ENCODE measurements around the gene CCDC74B. TPM values are rescaled to one million over a fixed set of nuclear protein-coding genes. Genes with fewer than 3 reads are reported as not detected.
"Not testable (repeated sequence)": the region's sequence is repeated elsewhere in the genome, so short reads cannot be mapped to it uniquely, and the experiment has no call there.

Gene CCDC74B
- total and polyA plus RNA-seq, 4 experiments from 2014 or later = 0.12 to 0.30 TPM; not detected in 2

- DNase-seq = no peak
- Mint-ChIP-seq H3K9me3 (no peaks in the 10 kb centered on the region), H3K4me1 (peaks cover 0 to 6% (median 1%) of the 10 kb centered on the region in 4 donors), H3K27me3 (no peaks in the 10 kb centered on the region), H3K27ac (peak overlapping the region in 1 of 7 donors; percentile 47), H3K36me3 (peaks cover 14 to 48% of the 10 kb centered on the region in 2 donors), H3K4me3 (no peak overlapping the region)
- ChIA-PET CTCF (ENCODE audit: partially characterized antibody) (no interaction called here), POLR2A (ENCODE audit: partially characterized antibody) (no interaction called here)
- H3K27me3 ChIP-seq (ENCODE audit: insufficient read depth, low read length) = no peaks in the 10 kb centered on the region
- H3K9me3 ChIP-seq (ENCODE audit: control insufficient read depth in 1 of 2, low read length in 2 of 2) = no peaks in the 10 kb centered on the region
- no peak overlapping the region for H3K4me3 ChIP-seq (ENCODE audit: low read length in 2 of 2)
- H3K27ac ChIP-seq (ENCODE audit: low read depth, low read length) = no peak overlapping the region
- peaks cover under 1% of the 10 kb centered on the region for H3K36me3 ChIP-seq (ENCODE audit: insufficient read depth, low read length)
- H3K4me1 ChIP-seq (ENCODE audit: insufficient read depth, low read length) = no peaks in the 10 kb centered on the region
- intact Hi-C loops (cut with micrococcal nuclease) = no loop called here
Measured at GRCh38 chr2:130158631-130159030, 13.7 kb upstream of the CCDC74B start.

DNA sequence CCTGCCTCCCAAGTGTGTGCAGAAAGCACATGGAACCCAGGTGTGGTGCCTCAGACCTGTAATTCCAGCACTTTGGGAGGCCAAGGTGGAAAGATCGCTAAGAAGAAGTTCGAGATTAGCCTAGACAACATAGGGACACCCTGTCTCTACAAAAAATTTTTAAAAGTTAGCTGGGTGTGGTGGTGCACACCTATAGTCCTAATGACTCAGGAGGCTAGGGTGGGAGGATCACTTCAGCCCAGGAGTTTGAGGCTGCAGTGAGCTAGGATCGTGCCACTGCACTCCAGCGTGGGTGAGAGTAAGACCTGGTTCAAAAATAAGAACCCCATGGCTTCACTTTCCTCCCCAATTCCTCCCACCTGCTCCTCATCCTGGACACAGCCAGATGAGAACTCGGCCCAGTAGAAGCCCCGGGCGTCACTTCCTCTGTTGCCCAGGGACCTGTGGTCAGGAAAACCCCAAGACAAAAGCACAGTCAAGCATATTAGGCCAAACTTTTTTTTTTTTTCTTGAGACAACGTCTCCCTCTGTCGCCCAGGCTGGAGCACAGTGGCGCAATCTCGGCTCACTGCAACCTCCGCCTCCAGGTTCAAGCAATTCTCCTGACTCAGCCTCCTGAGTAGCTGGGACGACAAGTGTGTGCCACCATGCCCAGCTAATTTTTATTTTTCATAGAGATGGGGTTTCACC is 13.1 kb upstream of the CCDC74B start:
- not testable (repeated sequence) for H3K9me3 Mint-ChIP-seq, H3K4me1 Mint-ChIP-seq

DNA sequence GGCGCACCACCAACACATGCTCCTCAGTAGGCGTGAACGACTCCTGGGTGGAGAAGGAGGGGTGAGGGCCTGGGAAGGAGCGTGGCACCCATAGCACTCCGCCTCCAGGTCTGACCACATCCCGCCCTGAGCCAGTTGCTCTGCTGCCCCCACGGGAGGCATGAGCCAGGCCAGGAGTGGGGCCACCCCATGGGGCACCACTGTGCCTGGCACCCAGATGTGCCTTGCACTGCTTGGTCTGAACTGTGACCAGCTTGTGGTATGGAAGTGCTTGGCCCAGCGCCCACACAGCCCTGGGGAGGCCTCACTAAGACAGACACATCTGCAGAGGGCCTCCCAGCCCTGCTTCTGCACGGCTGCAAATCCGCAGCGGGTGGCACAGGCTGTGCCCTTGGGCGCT is 12.4 kb upstream of the CCDC74B start:
- POLR2A ChIA-PET (ENCODE audit: partially characterized antibody) = interaction anchor here (1.0 kb wide), 1 partner anchor 24 kb away, joined by 3 read pairs; the partner anchor contains the start of gene SMPD4
- H3K9me3 Mint-ChIP-seq; H3K9me3 ChIP-seq (ENCODE audit: control insufficient read depth in 1 of 2, low read length in 2 of 2); intact Hi-C loops (cut with micrococcal nuclease); CTCF ChIA-PET (ENCODE audit: partially characterized antibody); DNase-seq; H3K27ac ChIP-seq (ENCODE audit: low read depth, low read length); H3K27me3 ChIP-seq (ENCODE audit: insufficient read depth, low read length); H3K4me1 Mint-ChIP-seq; H3K27me3 Mint-ChIP-seq; H3K36me3 ChIP-seq (ENCODE audit: insufficient read depth, low read length); H3K4me1 ChIP-seq (ENCODE audit: insufficient read depth, low read length); H3K4me3 Mint-ChIP-seq; H3K4me3 ChIP-seq (ENCODE audit: low read length in 2 of 2): not testable (repeated sequence)
- H3K27ac Mint-ChIP-seq = peak overlapping the region in 1 of 7 donors; percentile 30
- H3K36me3 Mint-ChIP-seq = peaks cover 15 to 45% of the 10 kb centered on the region in 2 donors

More for the DNA sequence above, 13.1 kb upstream of the CCDC74B start:
- H3K4me3 Mint-ChIP-seq; CTCF ChIA-PET (ENCODE audit: partially characterized antibody); H3K4me1 ChIP-seq (ENCODE audit: insufficient read depth, low read length); H3K27me3 Mint-ChIP-seq; intact Hi-C loops (cut with micrococcal nuclease); H3K4me3 ChIP-seq (ENCODE audit: low read length in 2 of 2); H3K27me3 ChIP-seq (ENCODE audit: insufficient read depth, low read length); H3K9me3 ChIP-seq (ENCODE audit: control insufficient read depth in 1 of 2, low read length in 2 of 2); H3K36me3 ChIP-seq (ENCODE audit: insufficient read depth, low read length); H3K27ac ChIP-seq (ENCODE audit: low read depth, low read length); DNase-seq: not testable (repeated sequence)
- POLR2A ChIA-PET (ENCODE audit: partially characterized antibody) = interaction anchor here (1.0 kb wide), 1 partner anchor 24 kb away, joined by 3 read pairs; the partner anchor contains the start of gene SMPD4
- H3K27ac Mint-ChIP-seq = peak overlapping the region in 1 of 7 donors; percentile 47
- peaks cover 18 to 48% of the 10 kb centered on the region in 2 donors for H3K36me3 Mint-ChIP-seq

GRCh38 chr2:130156624-130157004 is 11.7 kb upstream of the CCDC74B start:
- Mint-ChIP-seq H3K9me3 (no peaks in the 10 kb centered on the region), H3K36me3 (peaks cover 15 to 45% of the 10 kb centered on the region in 2 donors), H3K27ac (peak overlapping the region in 1 of 7 donors; percentile 17), H3K4me3 (no peak overlapping the region), H3K27me3 (no peaks in the 10 kb centered on the region), H3K4me1 (peaks cover 0 to 6% (median 1%) of the 10 kb centered on the region in 4 donors)
- Histone ChIP-seq H3K36me3 (ENCODE audit: insufficient read depth, low read length) (no peaks in the 10 kb centered on the region), H3K27ac (ENCODE audit: low read depth, low read length) (no peak overlapping the region), H3K9me3 (ENCODE audit: control insufficient read depth in 1 of 2, low read length in 2 of 2) (no peaks in the 10 kb centered on the region), H3K4me1 (ENCODE audit: insufficient read depth, low read length) (no peaks in the 10 kb centered on the region), H3K27me3 (ENCODE audit: insufficient read depth, low read length) (no peaks in the 10 kb centered on the region), H3K4me3 (ENCODE audit: low read length in 2 of 2) (no peak overlapping the region)
- intact Hi-C loops (cut with micrococcal nuclease) = no loop called here
- POLR2A ChIA-PET (ENCODE audit: partially characterized antibody) = no interaction called here
- no peak for DNase-seq
- CTCF ChIA-PET (ENCODE audit: partially characterized antibody) = interaction anchor here (1.5 kb wide), 1 partner anchor 176 kb away, joined by 3 read pairs; no protein-coding TSS in a partner anchor

GRCh38 chr2:130155956-130156623 is 11.2 kb upstream of the CCDC74B start:
- H3K27ac ChIP-seq (ENCODE audit: low read depth, low read length); H3K4me3 Mint-ChIP-seq; H3K27ac Mint-ChIP-seq; H3K9me3 ChIP-seq (ENCODE audit: control insufficient read depth in 1 of 2, low read length in 2 of 2); H3K27me3 Mint-ChIP-seq; H3K36me3 ChIP-seq (ENCODE audit: insufficient read depth, low read length); H3K4me3 ChIP-seq (ENCODE audit: low read length in 2 of 2); H3K4me1 Mint-ChIP-seq; DNase-seq; H3K9me3 Mint-ChIP-seq; intact Hi-C loops (cut with micrococcal nuclease); POLR2A ChIA-PET (ENCODE audit: partially characterized antibody); H3K4me1 ChIP-seq (ENCODE audit: insufficient read depth, low read length); H3K27me3 ChIP-seq (ENCODE audit: insufficient read depth, low read length): not testable (repeated sequence)
- CTCF ChIA-PET (ENCODE audit: partially characterized antibody) = interaction anchor here (1.5 kb wide), 1 partner anchor 177 kb away, joined by 3 read pairs; no protein-coding TSS in a partner anchor
- H3K36me3 Mint-ChIP-seq = peaks cover 15 to 40% of the 10 kb centered on the region in 2 donors

DNA sequence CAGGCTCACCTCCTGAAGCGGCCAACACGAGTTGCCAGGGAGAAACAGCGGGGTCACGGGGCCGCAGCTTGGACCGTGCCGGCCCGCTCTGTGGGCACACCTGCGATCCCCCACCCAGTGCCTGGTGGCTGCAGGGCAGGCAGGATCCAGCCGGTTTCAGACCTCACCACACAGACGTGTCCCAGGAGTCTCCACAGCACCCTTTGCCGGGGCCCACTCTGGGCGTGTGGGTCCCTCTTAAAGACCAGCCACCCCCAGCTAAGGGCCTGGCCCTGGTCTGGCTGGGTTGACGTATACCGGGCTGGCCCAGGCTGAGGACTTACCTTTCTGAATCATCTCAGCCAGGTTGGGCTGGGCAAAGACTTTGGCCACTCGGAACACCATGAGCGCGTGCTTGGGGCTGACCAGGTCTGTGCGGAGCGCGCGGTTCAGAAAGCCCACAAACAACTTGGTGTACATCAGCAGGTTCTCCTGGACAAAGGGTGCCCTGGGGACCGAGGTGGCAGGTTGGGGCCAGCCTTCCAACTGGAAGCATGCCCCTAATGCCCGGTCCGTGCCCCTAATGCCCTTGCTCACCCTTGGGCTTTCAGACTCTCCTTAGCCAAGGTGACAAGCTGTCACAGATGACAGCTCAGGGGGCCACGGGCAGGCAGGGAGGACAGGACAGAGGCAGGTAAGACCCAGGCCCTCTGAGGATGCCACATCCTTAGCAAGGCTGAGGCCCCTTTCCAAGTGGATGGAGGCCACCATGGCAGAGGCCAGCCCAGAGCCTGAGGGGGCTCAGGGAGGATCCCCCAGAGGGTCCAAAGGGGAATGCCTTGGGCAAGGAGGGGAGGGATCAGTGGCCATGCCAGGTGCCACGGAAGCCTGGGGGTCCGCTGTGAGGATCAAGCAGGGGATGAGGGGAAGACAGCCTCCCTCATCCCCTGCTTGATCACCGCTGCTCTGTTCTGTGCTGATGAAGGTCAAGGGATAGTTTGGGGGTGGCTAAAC is 10.2 kb upstream of the CCDC74B start:
- Histone ChIP-seq H3K9me3 (ENCODE audit: control insufficient read depth in 1 of 2, low read length in 2 of 2) (no peaks in the 10 kb centered on the region), H3K4me3 (ENCODE audit: low read length in 2 of 2) (no peak overlapping the region), H3K4me1 (ENCODE audit: insufficient read depth, low read length) (no peaks in the 10 kb centered on the region), H3K36me3 (ENCODE audit: insufficient read depth, low read length) (no peaks in the 10 kb centered on the region), H3K27me3 (ENCODE audit: insufficient read depth, low read length) (no peaks in the 10 kb centered on the region), H3K27ac (ENCODE audit: low read depth, low read length) (no peak overlapping the region)
- Mint-ChIP-seq H3K4me1 (peaks cover 0 to 6% (median 1%) of the 10 kb centered on the region in 4 donors), H3K27ac (no peak overlapping the region), H3K4me3 (no peak overlapping the region), H3K36me3 (peaks cover 15 to 35% of the 10 kb centered on the region in 2 donors), H3K27me3 (no peaks in the 10 kb centered on the region), H3K9me3 (no peaks in the 10 kb centered on the region)
- POLR2A ChIA-PET (ENCODE audit: partially characterized antibody) = no interaction called here
- CTCF ChIA-PET (ENCODE audit: partially characterized antibody) = interaction anchor here (1.5 kb wide), 1 partner anchor 178 kb away, joined by 3 read pairs; no protein-coding TSS in a partner anchor
- intact Hi-C loops (cut with micrococcal nuclease) = no loop called here
- no peak for DNase-seq

GRCh38 chr2:130154423-130154770 is 9.5 kb upstream of the CCDC74B start:
- H3K4me3 ChIP-seq (ENCODE audit: low read length in 2 of 2); H3K36me3 ChIP-seq (ENCODE audit: insufficient read depth, low read length); H3K9me3 ChIP-seq (ENCODE audit: control insufficient read depth in 1 of 2, low read length in 2 of 2); DNase-seq; H3K27ac ChIP-seq (ENCODE audit: low read depth, low read length); H3K4me3 Mint-ChIP-seq; intact Hi-C loops (cut with micrococcal nuclease); H3K9me3 Mint-ChIP-seq; POLR2A ChIA-PET (ENCODE audit: partially characterized antibody); H3K27me3 ChIP-seq (ENCODE audit: insufficient read depth, low read length); CTCF ChIA-PET (ENCODE audit: partially characterized antibody); H3K27me3 Mint-ChIP-seq; H3K4me1 Mint-ChIP-seq; H3K4me1 ChIP-seq (ENCODE audit: insufficient read depth, low read length); H3K27ac Mint-ChIP-seq: not testable (repeated sequence)
- peaks cover 15 to 29% of the 10 kb centered on the region in 2 donors for H3K36me3 Mint-ChIP-seq

Data from CD4-positive, alpha-beta memory T cell (primary cell).